K562 (cell line): ENCODE data around the gene MPIG6B.

ENCODE experiments used
- DNMT1 ChIP-seq: fragments of 450-650 bp; IDR thresholded peaks from 2 replicates; pipeline ENCODE4 v1.6.1; 2016; ENCODE audit warnings: antibody characterized with exemption, mild to moderate bottlenecking
- GATA2 ChIP-seq: sonication (generic); formaldehyde crosslinking; IDR thresholded peaks from 2 replicates; pipeline ENCODE4 v1.4.0; 2020; ENCODE audit warnings: mild to moderate bottlenecking, missing genetic modification reagents
- JUN ChIP-seq, 2 experiments: sonication (generic) in 1 of 2; formaldehyde crosslinking in 1 of 2; IDR thresholded peaks; 2 replicates each; pipeline versions ENCODE4 v1.6.1 to v1.8.0; 2012 to 2022; ENCODE audit warnings: borderline replicate concordance in 2 of 2, mild to moderate bottlenecking in 2 of 2, improper control_type of control experiment in 1 of 2, low read depth in 1 of 2, low read length in 1 of 2, missing genetic modification reagents in 1 of 2
- LCOR ChIP-seq: sonication (generic); formaldehyde crosslinking; IDR thresholded peaks from 2 replicates; pipeline ENCODE4 v1.8.0; 2022; ENCODE audit warnings: mild to moderate bottlenecking, missing genetic modification reagents
- NEUROD1 ChIP-seq: fragments of 150-350 bp; IDR thresholded peaks from 2 replicates; pipeline ENCODE4 v1.6.1; 2014; ENCODE audit warnings: borderline replicate concordance, low read length, low read depth; ENCODE audit not compliant: partially characterized antibody
- POLR2AphosphoS5 ChIP-seq: IDR thresholded peaks from 2 replicates; pipeline ENCODE4 v1.6.1; 2011; ENCODE audit warnings: mild to moderate bottlenecking, low read depth, low read length, moderate library complexity; ENCODE audit not compliant: control insufficient read depth, insufficient read depth
- RFX5 ChIP-seq: IDR thresholded peaks from 2 replicates; pipeline ENCODE4 v1.6.1; 2011; ENCODE audit warnings: low read depth, mild to moderate bottlenecking, improper control_type of control experiment, low read length
- SRF ChIP-seq, 2 experiments: fragments of 250-450, 450-650 bp in 1 of 2; sonication (Bioruptor Pico) in 1 of 2; sonication (generic) in 1 of 2; formaldehyde crosslinking; IDR thresholded peaks; 2 replicates each; pipeline versions ENCODE4 v1.5.0 to v1.5.1; 2020 to 2022; ENCODE audit warnings: mild to moderate bottlenecking in 1 of 2, missing genetic modification reagents in 1 of 2
- ZBED1 ChIP-seq: IDR thresholded peaks from 2 replicates; pipeline ENCODE4 v1.6.1; 2014
- ZSCAN29 ChIP-seq: fragments of 450-650 bp; IDR thresholded peaks from 2 replicates; pipeline ENCODE4 v1.6.1; 2017
- TF ChIP-seq, protein P1 (sequence below), 3 experiments: IDR thresholded peaks in 2 of 3; conservative IDR thresholded peaks in 1 of 3; 2 replicates each; pipeline ENCODE4 v1.5.1; 2011 to 2012; ENCODE audit warnings: low read length in 3 of 3, mild to moderate bottlenecking in 3 of 3, control low read depth in 2 of 3, improper control_type of control experiment in 1 of 3, inconsistent platforms in 1 of 3, low read depth in 1 of 3, mixed read lengths in 1 of 3, moderate library complexity in 1 of 3; ENCODE audit not compliant: insufficient read depth in 2 of 3

DNA sequence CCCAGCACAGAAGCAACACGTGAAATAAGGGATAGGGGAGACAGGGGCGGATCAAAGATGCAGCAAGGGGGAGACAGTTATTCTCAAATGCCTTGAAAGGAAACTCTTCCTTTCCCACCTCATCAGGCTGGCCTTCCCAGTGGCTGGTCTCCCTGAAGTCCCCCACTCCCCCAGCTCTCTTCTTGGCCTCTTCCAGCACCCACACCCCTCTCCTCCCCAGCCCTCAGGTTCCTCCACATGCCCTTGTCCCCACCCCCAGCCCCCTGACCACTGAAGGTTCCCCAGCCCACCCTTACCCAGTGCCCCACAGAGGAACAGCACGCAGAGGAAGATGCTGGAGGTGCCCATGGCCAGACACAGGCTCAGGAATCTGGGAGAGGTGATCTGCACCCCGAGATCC, 9.7 kb upstream of the MPIG6B start:
- TF ChIP-seq LCOR (no peak), ZBED1 (no peak), RFX5 (no peak), GATA2 (CRISPR knock-in tag) (no peak), DNMT1 (no peak), POLR2AphosphoS5 (no peak), SRF (CRISPR knock-in tag; IDR thresholded peaks at IDR 0.05) (no peak), JUN (IDR thresholded peaks at IDR 0.05; ENCODE audit: borderline replicate concordance, low read depth, low read length) (no peak), JUN (CRISPR knock-in tag; IDR thresholded peaks at IDR 0.05; ENCODE audit: borderline replicate concordance) (no peak), ZSCAN29 (no peak), NEUROD1 (no peak)
- TF ChIP-seq, protein P1, sequence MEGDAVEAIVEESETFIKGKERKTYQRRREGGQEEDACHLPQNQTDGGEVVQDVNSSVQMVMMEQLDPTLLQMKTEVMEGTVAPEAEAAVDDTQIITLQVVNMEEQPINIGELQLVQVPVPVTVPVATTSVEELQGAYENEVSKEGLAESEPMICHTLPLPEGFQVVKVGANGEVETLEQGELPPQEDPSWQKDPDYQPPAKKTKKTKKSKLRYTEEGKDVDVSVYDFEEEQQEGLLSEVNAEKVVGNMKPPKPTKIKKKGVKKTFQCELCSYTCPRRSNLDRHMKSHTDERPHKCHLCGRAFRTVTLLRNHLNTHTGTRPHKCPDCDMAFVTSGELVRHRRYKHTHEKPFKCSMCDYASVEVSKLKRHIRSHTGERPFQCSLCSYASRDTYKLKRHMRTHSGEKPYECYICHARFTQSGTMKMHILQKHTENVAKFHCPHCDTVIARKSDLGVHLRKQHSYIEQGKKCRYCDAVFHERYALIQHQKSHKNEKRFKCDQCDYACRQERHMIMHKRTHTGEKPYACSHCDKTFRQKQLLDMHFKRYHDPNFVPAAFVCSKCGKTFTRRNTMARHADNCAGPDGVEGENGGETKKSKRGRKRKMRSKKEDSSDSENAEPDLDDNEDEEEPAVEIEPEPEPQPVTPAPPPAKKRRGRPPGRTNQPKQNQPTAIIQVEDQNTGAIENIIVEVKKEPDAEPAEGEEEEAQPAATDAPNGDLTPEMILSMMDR (IDR thresholded peaks at IDR 0.05 in 2 of 3, conservative IDR thresholded peaks at IDR 0.05 in 1 of 3; ENCODE audit: insufficient read depth in 2 of 3, low read depth in 1 of 3, low read length in 3 of 3), result no peak
